IPS-20b (cell line): ENCODE results near the gene PSMA5.
"Not testable (repeated sequence)": the region's sequence is repeated elsewhere in the genome, so short reads cannot be mapped to it uniquely, and the experiment has no call there.

Experiments
- H3K27ac ChIP-seq: one replicate; pipeline ENCODE4 v1.5.1; 2013; ENCODE audit warnings: low read length
- H3K27me3 ChIP-seq: 2 replicates; pipeline ENCODE4 v1.6.1; 2013; ENCODE audit warnings: mild to moderate bottlenecking, low read length, inconsistent platforms; ENCODE audit not compliant: insufficient read depth
- H3K36me3 ChIP-seq: 2 replicates; pipeline ENCODE4 v1.6.1; 2013; ENCODE audit warnings: low read depth, mild to moderate bottlenecking, inconsistent platforms, low read length, moderate library complexity; ENCODE audit not compliant: insufficient read depth
- H3K4me1 ChIP-seq: 2 replicates; pipeline ENCODE4 v1.6.1; 2013; ENCODE audit warnings: mild to moderate bottlenecking, control low read depth, inconsistent platforms, low read length, moderate library complexity; ENCODE audit not compliant: insufficient read depth
- H3K4me3 ChIP-seq: 2 replicates; pipeline ENCODE4 v1.5.1; 2013; ENCODE audit warnings: mild to moderate bottlenecking, low read length, inconsistent platforms
- H3K9ac ChIP-seq: 2 replicates; pipeline ENCODE4 v1.6.1; 2013; ENCODE audit warnings: low read depth, mild to moderate bottlenecking, inconsistent platforms, low read length, moderate library complexity
- H3K9me3 ChIP-seq: 2 replicates; pipeline ENCODE4 v1.6.1; 2013; ENCODE audit warnings: mild to moderate bottlenecking, low read depth, low read length, inconsistent platforms; ENCODE audit not compliant: insufficient read depth

PSMA5 gene

GRCh38 chr1:109388884-109389637 is 37.2 kb downstream of the PSMA5 start:
- H3K27me3 ChIP-seq = no peaks in the 10 kb centered on the region
- H3K4me1 ChIP-seq = peaks cover 5% of the 10 kb centered on the region
- H3K9me3 ChIP-seq = no peaks in the 10 kb centered on the region
- H3K27ac ChIP-seq = no peak overlapping the region
- H3K36me3 ChIP-seq = peaks cover 12% of the 10 kb centered on the region
- no peak overlapping the region for H3K4me3 ChIP-seq
- H3K9ac ChIP-seq = no peak overlapping the region

GRCh38 chr1:109388208-109388711 is 38.0 kb downstream of the PSMA5 start:
- no peaks in the 10 kb centered on the region for H3K27me3 ChIP-seq
- H3K36me3 ChIP-seq = peaks cover 9% of the 10 kb centered on the region
- no peaks in the 10 kb centered on the region for H3K9me3 ChIP-seq
- H3K4me1 ChIP-seq = peaks cover 13% of the 10 kb centered on the region
- H3K4me3 ChIP-seq = no peak overlapping the region
- no peak overlapping the region for H3K9ac ChIP-seq
- H3K27ac ChIP-seq = no peak overlapping the region

- Histone ChIP-seq H3K36me3 (peaks cover 3% of the 10 kb centered on the region), H3K9me3 (no peaks in the 10 kb centered on the region), H3K27ac (no peak overlapping the region), H3K4me3 (no peak overlapping the region), H3K27me3 (no peaks in the 10 kb centered on the region), H3K9ac (no peak overlapping the region), H3K4me1 (peaks cover 23% of the 10 kb centered on the region)
Observed at GRCh38 chr1:109386054-109386717, 40.1 kb downstream of the PSMA5 start.

- Histone ChIP-seq H3K4me3 (no peak overlapping the region), H3K36me3 (no peaks in the 10 kb centered on the region; the same call in none of the 2 replicates), H3K27ac (no peak overlapping the region), H3K9me3 (no peaks in the 10 kb centered on the region), H3K9ac (no peak overlapping the region), H3K4me1 (peaks cover 23% of the 10 kb centered on the region), H3K27me3 (no peaks in the 10 kb centered on the region)
Observed at GRCh38 chr1:109385417-109385816, 40.8 kb downstream of the PSMA5 start.

GRCh38 chr1:109383854-109384253 is 42.4 kb downstream of the PSMA5 start:
- Histone ChIP-seq H3K27ac (no peak overlapping the region), H3K27me3 (no peaks in the 10 kb centered on the region), H3K9ac (peak overlapping the region; percentile 14; the same call in 1 of the 2 replicates), H3K36me3 (no peaks in the 10 kb centered on the region; the same call in 1 of the 2 replicates), H3K4me3 (no peak overlapping the region), H3K9me3 (no peaks in the 10 kb centered on the region), H3K4me1 (peaks cover 23% of the 10 kb centered on the region)

GRCh38 chr1:109383087-109383779 is 43.0 kb downstream of the PSMA5 start:
- H3K9me3 ChIP-seq = no peaks in the 10 kb centered on the region
- peak overlapping the region; percentile 16 for H3K27ac ChIP-seq
- H3K4me1 ChIP-seq = peaks cover 23% of the 10 kb centered on the region
- H3K4me3 ChIP-seq = 0 out of 2 replicates have a peak overlapping the region, but pooled peaks have one; percentile 10
- H3K27me3 ChIP-seq = no peaks in the 10 kb centered on the region
- peak overlapping the region; percentile 14; the same call in 1 of the 2 replicates for H3K9ac ChIP-seq
- no peaks in the 10 kb centered on the region; the same call in 1 of the 2 replicates for H3K36me3 ChIP-seq

GRCh38 chr1:109381573-109381972 is 44.7 kb downstream of the PSMA5 start:
- Histone ChIP-seq H3K4me3 (no peak overlapping the region), H3K27me3 (no peaks in the 10 kb centered on the region), H3K9ac (no peak overlapping the region), H3K4me1 (peaks cover 23% of the 10 kb centered on the region), H3K36me3 (no peaks in the 10 kb centered on the region; the same call in 1 of the 2 replicates), H3K9me3 (no peaks in the 10 kb centered on the region), H3K27ac (no peak overlapping the region)

GRCh38 chr1:109379907-109380306 is 46.3 kb downstream of the PSMA5 start:
- Histone ChIP-seq H3K9ac (no peak overlapping the region), H3K4me1 (peaks cover 23% of the 10 kb centered on the region), H3K36me3 (no peaks in the 10 kb centered on the region; the same call in 1 of the 2 replicates), H3K27me3 (no peaks in the 10 kb centered on the region), H3K27ac (no peak overlapping the region), H3K9me3 (no peaks in the 10 kb centered on the region), H3K4me3 (no peak overlapping the region)

- Histone ChIP-seq H3K27ac (no peak overlapping the region), H3K9me3 (no peaks in the 10 kb centered on the region), H3K9ac (no peak overlapping the region), H3K36me3 (no peaks in the 10 kb centered on the region; the same call in 1 of the 2 replicates), H3K4me1 (peaks cover 22% of the 10 kb centered on the region), H3K27me3 (no peaks in the 10 kb centered on the region), H3K4me3 (no peak overlapping the region)
Observed at GRCh38 chr1:109379422-109379821, 46.8 kb downstream of the PSMA5 start.

GRCh38 chr1:109377698-109378097 is 48.5 kb downstream of the PSMA5 start:
- no peak overlapping the region for H3K27ac ChIP-seq
- no peaks in the 10 kb centered on the region for H3K9me3 ChIP-seq
- H3K4me1 ChIP-seq = peaks cover 5% of the 10 kb centered on the region
- no peaks in the 10 kb centered on the region for H3K36me3 ChIP-seq
- no peaks in the 10 kb centered on the region for H3K27me3 ChIP-seq
- H3K4me3 ChIP-seq = no peak overlapping the region
- no peak overlapping the region for H3K9ac ChIP-seq

GRCh38 chr1:109373696-109374095 is 52.6 kb downstream of the PSMA5 start:
- H3K27me3 ChIP-seq, H3K4me3 ChIP-seq, H3K27ac ChIP-seq, H3K9me3 ChIP-seq, H3K36me3 ChIP-seq, H3K9ac ChIP-seq: not testable (repeated sequence)
- H3K4me1 ChIP-seq = peaks cover 14% of the 10 kb centered on the region
